Measurements from ENCODE around the gene LMF1.

- TF ChIP-seq POLR2A (IDR thresholded peaks at IDR 0.05) (no peak), CTCF (IDR thresholded peaks at IDR 0.05) (no peak)
Measured at GRCh38 chr16:882256-882655, 88.5 kb downstream of the LMF1 start.
